Hepatocyte (in vitro differentiated cells): ENCODE data around the gene NRSN2.

ENCODE experiments used
- EZH2 ChIP-seq: fragments of 200-600 bp; sonication (generic); IDR thresholded peaks from 2 replicates; pipeline ENCODE4 v1.6.1; 2016; ENCODE audit warnings: antibody characterized with exemption, mild to moderate bottlenecking, borderline replicate concordance
- TF ChIP-seq, protein P1 (sequence below): fragments of 200-600 bp; sonication (generic); IDR thresholded peaks from 2 replicates; pipeline ENCODE4 v1.5.1; 2016; ENCODE audit warnings: antibody characterized with exemption, mild to moderate bottlenecking; ENCODE audit not compliant: poor library complexity

DNA sequence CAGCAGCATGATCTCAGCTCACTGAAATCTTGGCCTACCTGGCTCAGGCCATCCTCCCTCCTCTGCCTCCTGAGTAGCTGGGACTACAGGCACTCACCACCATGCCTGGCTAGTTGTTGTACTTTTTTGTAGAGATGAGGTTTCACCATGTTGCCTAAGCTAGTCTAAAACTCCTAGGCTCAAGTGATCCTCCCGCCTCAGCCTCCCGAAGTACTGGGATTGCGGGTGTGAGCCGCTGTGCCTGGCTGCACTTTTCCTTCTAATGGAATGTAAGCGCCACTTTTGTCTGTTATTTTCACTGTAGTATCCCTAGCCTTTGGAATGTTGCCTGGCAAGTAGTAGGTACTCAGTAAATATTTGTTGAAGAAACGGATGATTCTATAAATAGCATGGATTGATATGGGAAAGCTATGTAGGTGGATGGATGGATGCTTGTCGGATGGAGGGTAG is 23.3 kb downstream of the NRSN2 start:
- TF ChIP-seq, protein P1, sequence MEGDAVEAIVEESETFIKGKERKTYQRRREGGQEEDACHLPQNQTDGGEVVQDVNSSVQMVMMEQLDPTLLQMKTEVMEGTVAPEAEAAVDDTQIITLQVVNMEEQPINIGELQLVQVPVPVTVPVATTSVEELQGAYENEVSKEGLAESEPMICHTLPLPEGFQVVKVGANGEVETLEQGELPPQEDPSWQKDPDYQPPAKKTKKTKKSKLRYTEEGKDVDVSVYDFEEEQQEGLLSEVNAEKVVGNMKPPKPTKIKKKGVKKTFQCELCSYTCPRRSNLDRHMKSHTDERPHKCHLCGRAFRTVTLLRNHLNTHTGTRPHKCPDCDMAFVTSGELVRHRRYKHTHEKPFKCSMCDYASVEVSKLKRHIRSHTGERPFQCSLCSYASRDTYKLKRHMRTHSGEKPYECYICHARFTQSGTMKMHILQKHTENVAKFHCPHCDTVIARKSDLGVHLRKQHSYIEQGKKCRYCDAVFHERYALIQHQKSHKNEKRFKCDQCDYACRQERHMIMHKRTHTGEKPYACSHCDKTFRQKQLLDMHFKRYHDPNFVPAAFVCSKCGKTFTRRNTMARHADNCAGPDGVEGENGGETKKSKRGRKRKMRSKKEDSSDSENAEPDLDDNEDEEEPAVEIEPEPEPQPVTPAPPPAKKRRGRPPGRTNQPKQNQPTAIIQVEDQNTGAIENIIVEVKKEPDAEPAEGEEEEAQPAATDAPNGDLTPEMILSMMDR = no peak
- TF ChIP-seq EZH2 = no peak
